GM19395 (cell line): ENCODE results near the gene SMAD3.
A peak's percentile ranks its signal among the peaks of the same experiment; 100 is the strongest.
"Not testable (repeated sequence)": the region's sequence is repeated elsewhere in the genome, so short reads cannot be mapped to it uniquely, and the experiment has no call there.

ENCODE experiments used
- ATAC-seq: cut with Tn5 transposase; IDR thresholded peaks from one replicate; pipeline ENCODE4 v1.9.1; 2021; ENCODE audit warnings: mild to moderate bottlenecking, moderate library complexity; ENCODE audit not compliant: unreplicated experiment

The SMAD3 gene

GRCh38 chr15:67123291-67123690 lies 57.9 kb downstream of the SMAD3 start:
- not testable (repeated sequence) for ATAC-seq

GRCh38 chr15:67124111-67124510 lies 58.7 kb downstream of the SMAD3 start:
- no peak for ATAC-seq

GRCh38 chr15:67124911-67125588 lies 59.6 kb downstream of the SMAD3 start:
- no peak for ATAC-seq

- no peak for ATAC-seq
These were observed 60.4 kb downstream of the SMAD3 start for GRCh38 chr15:67125589-67126502.

GRCh38 chr15:67126551-67127330 lies 61.3 kb downstream of the SMAD3 start:
- no peak for ATAC-seq

GRCh38 chr15:67127331-67127664 lies 61.9 kb downstream of the SMAD3 start:
- ATAC-seq, result no peak

- ATAC-seq, result no peak
These were observed 62.6 kb downstream of the SMAD3 start for GRCh38 chr15:67127965-67128364.

- no peak for ATAC-seq
These were observed 64.8 kb downstream of the SMAD3 start for GRCh38 chr15:67130166-67130565.

- no peak for ATAC-seq
These were observed 65.5 kb downstream of the SMAD3 start for GRCh38 chr15:67130673-67131601.

- no peak for ATAC-seq
These were observed 66.9 kb downstream of the SMAD3 start for GRCh38 chr15:67132276-67132675.

GRCh38 chr15:67133026-67133425 lies 67.6 kb downstream of the SMAD3 start:
- ATAC-seq, result no peak

- ATAC-seq, result no peak
These were observed 68.3 kb downstream of the SMAD3 start for GRCh38 chr15:67133738-67134066.

- peak; percentile 67 for ATAC-seq
These were observed 68.9 kb downstream of the SMAD3 start for GRCh38 chr15:67134067-67134838.

- no peak for ATAC-seq
These were observed 69.6 kb downstream of the SMAD3 start for GRCh38 chr15:67134871-67135492.

GRCh38 chr15:67135494-67135893 lies 70.1 kb downstream of the SMAD3 start:
- no peak for ATAC-seq

GRCh38 chr15:67136802-67137201 lies 71.4 kb downstream of the SMAD3 start:
- no peak for ATAC-seq

GRCh38 chr15:67137319-67137718 lies 71.9 kb downstream of the SMAD3 start:
- no peak for ATAC-seq

GRCh38 chr15:67137951-67138848 lies 72.8 kb downstream of the SMAD3 start:
- no peak for ATAC-seq
